HCT116 (cell line): Measurements from ENCODE around the gene SART1.

ENCODE experiments used
- ATF3 ChIP-seq: IDR thresholded peaks from 2 replicates; pipeline ENCODE4 v1.6.1; 2012
- CTCF ChIP-seq, 3 experiments: fragments of 200-600 bp in 1 of 3; sonication (generic) in 1 of 3; IDR thresholded peaks in 2 of 3; conservative IDR thresholded peaks in 1 of 3; 2 replicates each; pipeline ENCODE4 v1.5.1; 2012 to 2017; ENCODE audit warnings: low read depth in 2 of 3, low read length in 2 of 3, antibody characterized with exemption in 1 of 3, borderline replicate concordance in 1 of 3, control low read depth in 1 of 3, mild to moderate bottlenecking in 1 of 3, mixed read lengths in 1 of 3, mixed run types in 1 of 3, moderate library complexity in 1 of 3; ENCODE audit not compliant: insufficient read depth in 1 of 3
- JUND ChIP-seq: IDR thresholded peaks from 2 replicates; pipeline ENCODE4 v1.6.1; 2012
- POLR2A ChIP-seq: IDR thresholded peaks from 2 replicates; pipeline ENCODE4 v1.7.0; 2011; ENCODE audit warnings: borderline replicate concordance; ENCODE audit not compliant: insufficient read depth, insufficient read length; ENCODE audit errors: extremely low read depth
- TF ChIP-seq, protein P1 (sequence below): IDR thresholded peaks from 2 replicates; pipeline ENCODE4 v1.6.1; 2012

GRCh38 chr11:66003291-66003690, 41.8 kb downstream of the SART1 start:
- TF ChIP-seq JUND: no peak
- TF ChIP-seq ATF3: no peak
- no peak for TF ChIP-seq CTCF (IDR thresholded peaks at IDR 0.05 in 2 of 3, conservative IDR thresholded peaks at IDR 0.05 in 1 of 3; ENCODE audit: borderline replicate concordance in 1 of 3, insufficient read depth in 1 of 3, low read depth in 2 of 3, low read length in 2 of 3)
- TF ChIP-seq, protein P1, sequence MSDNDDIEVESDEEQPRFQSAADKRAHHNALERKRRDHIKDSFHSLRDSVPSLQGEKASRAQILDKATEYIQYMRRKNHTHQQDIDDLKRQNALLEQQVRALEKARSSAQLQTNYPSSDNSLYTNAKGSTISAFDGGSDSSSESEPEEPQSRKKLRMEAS: no peak
- TF ChIP-seq POLR2A: no peak
